HL-60 (cell line): Measurements from ENCODE around the gene STRN3.

Source experiments
- CTCF ChIP-seq: IDR thresholded peaks from one replicate; pipeline ENCODE4 v1.5.1; 2011; ENCODE audit warnings: low read length, control low read depth, inconsistent platforms; ENCODE audit not compliant: insufficient read depth
- SPI1 ChIP-seq: IDR thresholded peaks from 2 replicates; pipeline ENCODE4 v1.6.1; 2012; ENCODE audit warnings: low read depth, mild to moderate bottlenecking, borderline replicate concordance

- TF ChIP-seq CTCF (no peak), SPI1 (no peak)
Measured at GRCh38 chr14:31051023-31051422, 24.8 kb upstream of the STRN3 start.
